ENCODE results near the gene LY86.
A peak's percentile ranks its signal among the peaks of the same experiment; 100 is the strongest.

LY86 gene

DNA sequence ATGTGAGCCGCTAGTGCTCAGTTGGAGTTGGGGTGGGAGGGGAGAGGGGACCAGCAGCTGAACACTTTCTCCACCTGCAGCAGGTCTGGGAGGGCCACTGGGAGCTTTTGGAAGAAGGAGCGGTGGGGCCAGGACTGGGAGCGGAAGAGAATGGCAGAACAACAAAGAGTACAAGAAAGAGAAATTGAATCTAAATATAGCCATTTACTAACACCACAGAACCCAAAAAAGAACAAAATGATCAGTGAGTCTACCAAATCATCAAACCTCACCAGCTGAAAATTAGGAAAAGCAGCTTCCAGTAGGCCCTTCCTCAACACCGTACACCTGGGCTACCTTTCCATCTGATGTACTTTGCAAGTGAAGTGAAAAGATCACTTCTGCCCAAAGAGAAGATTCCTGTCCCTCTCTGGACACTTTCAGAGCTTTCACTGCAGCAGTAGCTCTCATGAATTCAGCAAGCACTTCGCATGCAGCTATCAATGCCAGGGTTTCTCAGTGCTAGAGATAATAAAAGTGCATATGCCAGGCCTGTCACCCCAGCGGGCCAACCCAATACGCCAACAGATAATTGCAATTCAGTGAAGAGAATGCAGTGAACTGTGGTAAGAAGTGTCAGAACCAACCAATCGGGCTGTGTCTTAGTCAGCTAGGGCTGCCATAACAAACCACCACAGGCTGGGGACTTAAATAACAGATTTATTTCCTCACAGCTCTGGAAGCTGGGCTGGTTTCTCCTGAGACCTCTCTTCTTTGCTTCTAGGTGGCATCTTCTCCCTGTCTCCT, 597 bp downstream of the LY86 start:
- H3K4me3 ChIP-seq (ENCODE audit: low read depth, low read length): peak overlapping the region; percentile 60
- TF ChIP-seq CTCF (IDR thresholded peaks at IDR 0.05; ENCODE audit: low read depth, low read length, missing control alignments): no peak
- DNase-seq (ENCODE audit: low read depth): no peak

DNA sequence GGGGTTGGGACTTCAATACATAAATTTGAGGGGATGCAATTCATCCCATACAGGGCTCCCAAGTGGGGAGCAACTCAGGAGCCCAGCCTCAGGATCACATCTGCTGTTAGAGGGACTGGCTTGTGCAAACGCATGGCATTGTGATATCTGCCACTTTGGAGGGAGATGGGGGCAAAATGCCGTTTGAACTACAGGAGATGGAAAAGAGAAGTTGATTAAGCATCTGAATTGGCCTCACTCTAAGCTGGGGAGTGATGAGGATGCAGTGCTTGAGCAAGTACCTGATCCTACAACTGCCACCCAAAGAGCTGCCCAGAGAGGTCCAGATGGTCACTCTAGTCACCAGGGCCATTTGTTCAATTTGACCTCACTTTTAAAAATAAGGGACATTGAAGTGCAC, 2.0 kb downstream of the LY86 start:
- H3K4me3 ChIP-seq (ENCODE audit: low read depth, low read length): no peak overlapping the region; the same call in 1 of the 2 replicates
- no peak for TF ChIP-seq CTCF (IDR thresholded peaks at IDR 0.05; ENCODE audit: low read depth, low read length, missing control alignments)
- no peak for DNase-seq (ENCODE audit: low read depth)

DNA sequence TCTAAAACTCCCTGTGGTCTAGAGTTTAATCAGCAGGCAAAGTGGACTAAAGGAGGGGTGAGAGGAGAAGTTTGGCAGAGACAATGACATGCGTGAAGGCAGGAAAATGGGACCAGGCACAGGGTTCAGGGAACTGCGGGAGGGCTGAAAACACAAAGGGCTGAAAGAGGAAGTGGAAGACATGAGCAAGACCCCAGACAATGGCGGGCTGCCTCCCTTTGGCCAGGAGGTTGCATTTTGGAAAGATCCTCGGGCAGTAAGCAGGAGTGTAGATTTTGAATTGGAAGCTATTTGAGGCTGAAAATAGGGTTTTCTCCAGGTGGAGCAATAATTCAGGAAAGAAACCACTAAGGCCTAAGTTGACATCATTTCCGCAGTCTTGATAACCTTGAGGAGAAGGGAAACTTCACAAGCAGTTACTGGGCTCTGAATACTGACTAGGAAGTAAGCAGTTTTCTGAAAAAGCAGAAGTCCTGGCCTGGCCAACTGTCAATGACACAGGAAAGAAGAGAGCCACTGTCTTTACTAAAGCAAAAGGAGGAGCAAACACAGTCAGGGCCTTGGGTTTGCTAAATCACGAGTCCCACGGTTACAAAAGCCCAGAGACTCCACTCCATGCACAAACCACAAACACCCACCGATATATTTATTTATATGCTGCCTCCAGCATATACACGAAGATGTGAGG, 3.4 kb downstream of the LY86 start:
- H3K4me3 ChIP-seq (ENCODE audit: low read depth, low read length): no peak overlapping the region; the same call in 1 of the 2 replicates
- DNase-seq (ENCODE audit: low read depth): peak; percentile 79
- TF ChIP-seq CTCF (IDR thresholded peaks at IDR 0.05; ENCODE audit: low read depth, low read length, missing control alignments): no peak

DNA sequence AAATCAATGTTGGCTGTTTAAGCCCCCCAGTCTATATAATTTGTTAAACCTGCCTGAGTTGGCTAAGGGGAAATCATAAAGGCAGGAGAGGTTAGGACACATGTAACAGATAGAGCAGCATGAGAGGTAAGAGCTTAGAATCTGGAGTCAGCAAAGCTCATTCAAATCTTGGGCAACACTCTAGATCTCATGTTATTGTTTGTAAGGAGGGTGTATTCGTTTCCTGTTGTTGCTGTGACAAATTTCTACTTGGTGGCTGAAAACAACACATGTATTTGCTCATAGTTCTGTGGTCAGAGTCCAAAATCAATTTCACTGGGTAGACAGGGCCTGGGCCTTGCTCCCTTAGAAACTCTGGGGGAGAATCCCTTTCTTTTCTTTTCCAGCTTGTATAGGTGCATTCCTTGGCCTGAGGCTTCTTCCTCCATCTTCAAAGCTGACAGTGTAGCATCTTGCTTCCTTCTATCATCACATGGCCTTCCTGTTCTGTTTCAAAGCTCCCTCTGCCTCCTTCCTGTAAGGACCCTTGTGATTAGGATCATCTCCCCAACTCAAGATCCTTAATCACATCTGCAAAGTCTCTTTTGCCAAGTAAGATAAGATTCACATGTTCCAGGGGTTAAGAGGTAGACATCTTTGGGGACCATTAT, 4.4 kb downstream of the LY86 start:
- no peak overlapping the region; the same call in 1 of the 2 replicates for H3K4me3 ChIP-seq (ENCODE audit: low read depth, low read length)
- no peak for DNase-seq (ENCODE audit: low read depth)
- no peak for TF ChIP-seq CTCF (IDR thresholded peaks at IDR 0.05; ENCODE audit: low read depth, low read length, missing control alignments)

GRCh38 chr6:6593867-6594468, 5.4 kb downstream of the LY86 start:
- TF ChIP-seq CTCF (IDR thresholded peaks at IDR 0.05; ENCODE audit: low read depth, low read length, missing control alignments): no peak
- no peak for DNase-seq (ENCODE audit: low read depth)
- H3K4me3 ChIP-seq (ENCODE audit: low read depth, low read length): no peak overlapping the region

DNA sequence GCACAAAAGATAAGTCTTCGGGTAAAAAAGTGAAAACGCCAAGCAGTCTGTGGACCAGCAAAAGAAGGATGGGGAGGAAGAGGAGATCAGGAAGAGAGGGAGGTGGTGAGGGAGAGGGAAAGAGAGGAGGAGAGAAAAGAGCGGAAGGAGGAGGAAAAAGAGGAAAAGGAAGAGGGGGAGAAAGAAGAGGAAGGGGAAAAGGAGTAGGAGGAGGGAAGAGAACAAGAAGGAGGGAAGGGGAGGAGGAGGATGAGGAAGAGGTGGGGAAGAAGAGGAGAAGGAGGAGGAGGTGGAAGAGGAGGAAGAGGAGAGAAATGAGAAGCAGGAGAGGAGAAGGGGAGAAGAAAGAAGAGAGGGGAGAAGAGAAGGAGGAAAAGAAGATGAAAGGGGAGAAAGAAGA, 6.5 kb downstream of the LY86 start:
- DNase-seq (ENCODE audit: low read depth): no peak
- H3K4me3 ChIP-seq (ENCODE audit: low read depth, low read length): no peak overlapping the region
- no peak for TF ChIP-seq CTCF (IDR thresholded peaks at IDR 0.05; ENCODE audit: low read depth, low read length, missing control alignments)
